ENCODE results near the gene S1PR2.
A peak's percentile ranks its signal among the peaks of the same experiment; 100 is the strongest.

Gene S1PR2

DNA sequence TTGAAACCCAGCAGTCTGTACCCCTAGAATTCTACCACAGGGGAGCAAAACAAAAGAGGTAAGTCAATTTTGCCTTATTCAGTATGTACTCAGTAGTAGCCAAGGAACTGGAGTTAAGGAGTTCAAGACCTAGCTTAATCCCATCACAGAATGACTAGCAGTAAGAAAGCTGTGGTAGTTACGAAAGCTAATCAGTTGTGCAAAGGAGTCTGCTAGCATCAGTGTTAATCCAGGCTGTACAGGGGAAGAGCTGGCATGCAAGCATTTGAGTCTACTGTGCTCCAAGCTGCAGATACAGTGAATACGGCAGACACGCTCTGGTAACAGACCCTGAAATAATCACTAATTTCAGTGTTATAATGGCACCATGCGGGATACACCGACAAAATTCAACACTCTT is 41.1 kb downstream of the S1PR2 start:
- Histone ChIP-seq H3K27me3 (ENCODE audit: insufficient read depth, low read depth, severe bottlenecking) (no peaks in the 10 kb centered on the region), H3K9me3 (ENCODE audit: severe bottlenecking) (no peaks in the 10 kb centered on the region), H3K4me3 (ENCODE audit: low read depth, low read length) (peak overlapping the region; percentile 8), H3K27ac (peak overlapping the region; percentile 62), H3K36me3 (peaks cover 79% of the 10 kb centered on the region)
- TF ChIP-seq, protein P1, sequence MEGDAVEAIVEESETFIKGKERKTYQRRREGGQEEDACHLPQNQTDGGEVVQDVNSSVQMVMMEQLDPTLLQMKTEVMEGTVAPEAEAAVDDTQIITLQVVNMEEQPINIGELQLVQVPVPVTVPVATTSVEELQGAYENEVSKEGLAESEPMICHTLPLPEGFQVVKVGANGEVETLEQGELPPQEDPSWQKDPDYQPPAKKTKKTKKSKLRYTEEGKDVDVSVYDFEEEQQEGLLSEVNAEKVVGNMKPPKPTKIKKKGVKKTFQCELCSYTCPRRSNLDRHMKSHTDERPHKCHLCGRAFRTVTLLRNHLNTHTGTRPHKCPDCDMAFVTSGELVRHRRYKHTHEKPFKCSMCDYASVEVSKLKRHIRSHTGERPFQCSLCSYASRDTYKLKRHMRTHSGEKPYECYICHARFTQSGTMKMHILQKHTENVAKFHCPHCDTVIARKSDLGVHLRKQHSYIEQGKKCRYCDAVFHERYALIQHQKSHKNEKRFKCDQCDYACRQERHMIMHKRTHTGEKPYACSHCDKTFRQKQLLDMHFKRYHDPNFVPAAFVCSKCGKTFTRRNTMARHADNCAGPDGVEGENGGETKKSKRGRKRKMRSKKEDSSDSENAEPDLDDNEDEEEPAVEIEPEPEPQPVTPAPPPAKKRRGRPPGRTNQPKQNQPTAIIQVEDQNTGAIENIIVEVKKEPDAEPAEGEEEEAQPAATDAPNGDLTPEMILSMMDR (IDR thresholded peaks at IDR 0.05; ENCODE audit: low read depth, low read length), result no peak
- DNase-seq, result peak; percentile 58

DNA sequence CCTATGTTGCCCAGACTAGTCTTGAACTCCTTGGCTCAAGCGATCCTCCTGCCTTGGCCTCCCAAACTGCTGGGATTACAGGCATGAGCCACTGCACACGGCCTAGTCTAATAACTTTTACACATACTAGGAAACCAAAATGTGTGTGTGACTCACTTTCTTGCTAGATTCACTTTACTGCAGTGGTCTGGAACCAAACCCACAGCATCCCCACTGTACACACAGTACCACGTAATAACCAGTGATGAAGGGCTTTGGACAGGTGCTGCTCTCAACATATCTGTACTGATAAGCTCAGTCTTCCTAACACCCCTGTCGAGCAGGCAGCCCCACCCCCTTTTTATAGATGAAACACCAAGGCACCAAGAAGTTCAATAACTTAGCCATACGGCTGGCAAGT is 41.5 kb downstream of the S1PR2 start:
- Histone ChIP-seq H3K27me3 (ENCODE audit: insufficient read depth, low read depth, severe bottlenecking) (no peaks in the 10 kb centered on the region), H3K4me3 (ENCODE audit: low read depth, low read length) (peak overlapping the region; percentile 8), H3K36me3 (peaks cover 83% of the 10 kb centered on the region), H3K27ac (peak overlapping the region; percentile 62), H3K9me3 (ENCODE audit: severe bottlenecking) (no peaks in the 10 kb centered on the region)
- TF ChIP-seq, protein P1 (IDR thresholded peaks at IDR 0.05; ENCODE audit: low read depth, low read length), result no peak
- DNase-seq, result peak; percentile 27

DNA sequence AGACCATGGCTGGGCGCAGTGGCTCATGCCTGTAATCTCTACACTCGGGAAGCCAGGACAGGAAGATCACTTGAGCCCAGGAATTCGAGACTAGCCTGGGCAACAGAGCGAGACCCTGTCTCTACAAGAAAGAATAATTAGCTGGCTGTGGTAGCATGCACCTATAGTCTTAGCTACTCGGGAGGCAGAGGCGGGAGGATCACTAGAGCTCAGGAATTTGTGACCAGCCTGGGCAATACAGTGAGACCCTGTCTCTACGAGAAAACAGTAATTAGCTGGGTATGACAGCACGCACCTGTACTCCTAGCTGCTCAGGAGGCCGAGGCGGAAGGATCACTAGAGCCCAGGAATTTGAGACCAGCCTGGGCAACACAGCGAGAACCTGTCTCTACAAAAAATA is 43.8 kb downstream of the S1PR2 start:
- Histone ChIP-seq H3K36me3 (peaks cover 84% of the 10 kb centered on the region), H3K27ac (no peak overlapping the region), H3K9me3 (ENCODE audit: severe bottlenecking) (no peaks in the 10 kb centered on the region), H3K27me3 (ENCODE audit: insufficient read depth, low read depth, severe bottlenecking) (no peaks in the 10 kb centered on the region), H3K4me3 (ENCODE audit: low read depth, low read length) (no peak overlapping the region)
- TF ChIP-seq, protein P1 (IDR thresholded peaks at IDR 0.05; ENCODE audit: low read depth, low read length), result no peak
- no peak for DNase-seq

DNA sequence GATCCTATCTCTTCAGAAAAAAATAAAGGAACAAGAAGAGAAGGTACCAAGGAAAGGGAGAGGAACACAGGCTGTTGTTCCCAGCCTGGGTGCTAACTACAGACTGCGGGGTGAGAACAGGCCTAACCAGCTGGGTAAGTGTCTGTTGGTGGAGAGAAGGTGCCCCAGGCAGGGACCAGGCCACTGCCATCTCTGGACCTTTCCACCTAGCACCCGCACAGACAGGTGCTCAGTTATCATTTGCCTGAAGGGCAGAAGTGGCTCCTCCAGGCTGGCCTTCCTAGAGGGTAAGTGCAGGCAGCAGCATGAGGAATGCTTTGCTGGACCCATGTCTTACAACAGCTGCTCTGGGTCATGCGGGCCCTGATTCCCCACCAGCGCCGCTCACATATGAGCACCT is 46.5 kb downstream of the S1PR2 start:
- Histone ChIP-seq H3K27ac (no peak overlapping the region), H3K27me3 (ENCODE audit: insufficient read depth, low read depth, severe bottlenecking) (no peaks in the 10 kb centered on the region), H3K9me3 (ENCODE audit: severe bottlenecking) (no peaks in the 10 kb centered on the region), H3K4me3 (ENCODE audit: low read depth, low read length) (no peak overlapping the region), H3K36me3 (peaks cover 92% of the 10 kb centered on the region)
- no peak for DNase-seq
- TF ChIP-seq, protein P1 (IDR thresholded peaks at IDR 0.05; ENCODE audit: low read depth, low read length), result no peak

DNA sequence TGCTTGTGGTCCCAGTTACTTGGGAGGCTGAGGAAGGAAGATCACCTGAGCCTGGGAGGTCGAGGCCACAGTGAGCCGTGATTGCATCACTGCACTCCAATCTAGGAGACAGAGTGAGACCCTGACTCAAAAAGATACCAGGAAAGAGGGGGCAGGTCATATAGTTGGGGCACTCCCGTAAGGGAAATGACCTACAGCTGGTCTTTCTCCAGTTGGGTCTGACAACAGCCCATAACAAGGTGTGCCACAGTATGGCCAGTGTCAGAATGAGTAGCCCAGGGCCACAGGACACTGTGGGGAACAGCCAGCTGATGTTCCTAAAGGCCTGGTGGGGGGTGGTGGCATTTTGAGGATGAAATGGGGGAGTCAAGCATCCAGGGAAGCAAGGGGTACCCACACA is 47.2 kb downstream of the S1PR2 start:
- H3K27me3 ChIP-seq (ENCODE audit: insufficient read depth, low read depth, severe bottlenecking), result no peaks in the 10 kb centered on the region
- TF ChIP-seq, protein P1 (IDR thresholded peaks at IDR 0.05; ENCODE audit: low read depth, low read length), result no peak
- no peak overlapping the region for H3K4me3 ChIP-seq (ENCODE audit: low read depth, low read length)
- H3K9me3 ChIP-seq (ENCODE audit: severe bottlenecking), result no peaks in the 10 kb centered on the region
- DNase-seq, result no peak
- peaks cover 93% of the 10 kb centered on the region for H3K36me3 ChIP-seq
- H3K27ac ChIP-seq, result no peak overlapping the region

DNA sequence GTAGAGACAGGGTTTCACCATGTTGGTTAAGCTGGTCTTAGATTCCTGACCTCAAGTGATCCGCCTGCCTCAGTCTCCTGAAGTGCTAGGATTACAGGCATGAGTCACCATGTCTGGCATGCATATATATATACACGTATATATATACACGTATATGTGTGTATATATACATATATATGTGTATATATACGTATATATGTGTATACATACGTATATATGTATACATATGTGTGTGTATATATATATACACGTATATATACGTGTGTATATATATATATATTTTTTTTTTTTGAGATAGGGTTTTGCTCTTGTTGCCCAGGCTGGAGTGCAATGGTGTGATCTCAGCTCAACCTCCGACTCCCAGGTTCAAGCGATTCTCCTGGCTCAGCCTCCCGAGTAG is 48.3 kb downstream of the S1PR2 start:
- H3K36me3 ChIP-seq, result peaks cover 91% of the 10 kb centered on the region
- no peak overlapping the region for H3K4me3 ChIP-seq (ENCODE audit: low read depth, low read length)
- H3K9me3 ChIP-seq (ENCODE audit: severe bottlenecking), result no peaks in the 10 kb centered on the region
- H3K27me3 ChIP-seq (ENCODE audit: insufficient read depth, low read depth, severe bottlenecking), result no peaks in the 10 kb centered on the region
- no peak for DNase-seq
- H3K27ac ChIP-seq, result no peak overlapping the region
- TF ChIP-seq, protein P1 (IDR thresholded peaks at IDR 0.05; ENCODE audit: low read depth, low read length), result no peak

All from WERI-Rb-1 (cell line).